ENCODE measurements around the gene MARK4.
"Not testable (repeated sequence)": the region's sequence is repeated elsewhere in the genome, so short reads cannot be mapped to it uniquely, and the experiment has no call there.

GRCh38 chr19:45229056-45229455 lies 22.0 kb upstream of the MARK4 start:
- not testable (repeated sequence) for TF ChIP-seq CTCF (IDR thresholded peaks at IDR 0.05 in 2 of 3, conservative IDR thresholded peaks at IDR 0.05 in 1 of 3; ENCODE audit: borderline replicate concordance in 1 of 3, insufficient read depth in 1 of 3, low read depth in 2 of 3, low read length in 2 of 3); POLR2A (IDR thresholded peaks at IDR 0.05; ENCODE audit: borderline replicate concordance, extremely low read depth, insufficient read depth, insufficient read length); SP1 (IDR thresholded peaks at IDR 0.05; ENCODE audit: low read depth); POLR2AphosphoS5 (IDR thresholded peaks at IDR 0.05; ENCODE audit: low read depth, low read length); ZBTB33 (IDR thresholded peaks at IDR 0.05; ENCODE audit: extremely low read depth, insufficient replicate concordance, low read length); EGR1 (IDR thresholded peaks at IDR 0.05; ENCODE audit: low read depth)
